Left renal cortex interstitium (tissue), 4 donors: ENCODE data around the gene CAV1. TPM values are rescaled to one million over a fixed set of nuclear protein-coding genes. Genes with fewer than 3 reads are reported as not detected.
"Not testable (repeated sequence)": the region's sequence is repeated elsewhere in the genome, so short reads cannot be mapped to it uniquely, and the experiment has no call there.

ENCODE experiments used
- DNase-seq, 4 donors: peaks; one replicate each; pipeline ENCODE4 v3.0.0-alpha.2; 2013; ENCODE audit warnings: low read depth in 4 of 4, low spot score in 2 of 4, missing footprints in 1 of 4
- polyA plus RNA-seq, 4 donors: library from polyadenylated mRNA; unstranded; fragments of 120-200 nt; gene quantifications; one replicate each; pipeline ENCODE4 v1.2.1, GENCODE V29; 2013; ENCODE audit not compliant: insufficient read length in 4 of 4

CAV1 gene
- polyA plus RNA-seq, 4 donors = 25.2 to 36.1 (median 26.6) TPM

DNA sequence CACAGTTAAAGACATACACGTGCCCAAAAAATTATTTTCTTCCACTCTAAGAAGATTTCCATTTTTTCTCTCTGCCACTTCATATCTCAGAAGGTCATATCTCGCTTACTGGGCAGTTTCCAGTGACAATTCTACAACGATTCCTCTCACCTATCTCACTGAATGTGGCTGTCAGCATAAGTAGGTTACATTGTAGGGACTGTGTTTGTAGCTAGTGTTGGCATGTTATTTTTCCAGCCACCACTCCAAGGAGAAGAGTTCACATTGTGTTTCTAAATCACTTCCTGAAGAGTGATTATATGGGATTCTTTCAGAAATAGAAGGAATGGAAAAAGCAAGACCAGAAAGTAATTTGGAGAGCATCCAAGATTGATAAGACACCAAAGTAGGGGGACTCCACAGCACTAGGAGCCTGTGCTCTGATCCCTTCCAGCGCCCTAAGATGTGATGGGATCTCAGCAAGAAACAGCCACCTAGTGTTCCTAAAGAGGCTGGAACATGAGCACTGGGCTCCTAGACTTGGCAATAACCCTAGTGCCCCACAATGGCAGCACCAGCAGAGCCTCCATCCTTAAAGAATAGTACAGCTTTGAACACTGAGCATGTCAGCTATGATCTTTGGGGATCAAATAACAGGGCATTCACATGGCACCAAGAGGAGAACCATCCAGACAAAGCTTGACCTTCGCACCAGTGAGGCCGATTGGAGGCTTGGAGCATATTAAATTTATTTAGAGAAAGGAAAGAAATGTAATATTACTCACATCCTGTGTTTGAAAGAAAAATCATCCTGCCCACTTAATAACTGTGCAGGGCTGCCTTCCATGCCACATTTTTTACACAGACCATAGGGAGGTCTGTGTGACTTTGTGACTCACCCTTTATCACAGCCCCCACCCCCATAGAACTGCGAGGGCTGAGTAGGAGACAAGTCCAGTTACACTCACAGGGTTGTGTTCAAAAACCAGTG is 51.8 kb downstream of the CAV1 start:
- no peak for DNase-seq

DNA sequence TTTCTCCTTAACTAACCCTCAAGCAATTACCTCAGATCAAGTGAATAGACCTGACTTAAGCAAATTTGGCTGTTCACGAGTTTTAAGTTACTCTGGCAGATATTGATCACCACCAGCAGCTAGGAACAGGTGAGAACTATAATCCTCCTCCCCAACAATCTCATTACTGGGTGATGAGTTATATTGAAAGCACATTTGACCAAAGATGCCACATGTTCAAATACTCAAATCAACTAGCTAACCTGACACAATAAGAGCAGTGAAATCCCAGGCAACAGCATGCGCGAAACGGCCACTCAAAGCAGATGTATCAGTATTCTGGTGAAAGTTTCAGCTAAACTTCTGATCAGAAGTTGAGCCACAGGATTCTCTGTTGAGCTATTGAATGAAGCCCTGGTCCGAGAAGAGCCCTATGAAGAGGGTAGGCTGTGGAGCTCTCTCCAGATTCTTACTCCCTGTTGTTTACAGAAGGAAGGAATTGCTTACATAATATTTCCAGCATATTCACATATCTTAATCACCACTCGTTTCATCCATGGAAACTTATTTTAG is 52.6 kb downstream of the CAV1 start:
- DNase-seq = no peak

DNA sequence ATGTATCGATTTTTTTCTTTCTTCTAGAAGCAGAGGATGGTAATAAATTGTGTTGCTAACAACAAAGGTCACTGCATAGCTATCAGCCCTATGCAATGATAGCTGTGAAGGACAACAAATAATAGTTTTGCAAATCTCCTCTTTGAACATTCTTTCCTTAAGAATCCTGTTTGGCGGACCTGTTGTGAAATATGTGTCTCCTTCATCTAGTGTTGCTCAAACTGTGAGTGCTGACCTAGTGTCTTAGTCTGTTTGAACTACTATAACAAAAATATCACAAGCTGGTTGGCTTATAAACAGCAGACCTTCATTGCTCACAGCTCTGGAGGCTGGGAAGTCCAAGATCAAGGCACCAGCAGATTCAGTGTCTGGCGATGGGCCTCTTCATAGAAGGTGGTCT is 53.7 kb downstream of the CAV1 start:
- DNase-seq = no peak

DNA sequence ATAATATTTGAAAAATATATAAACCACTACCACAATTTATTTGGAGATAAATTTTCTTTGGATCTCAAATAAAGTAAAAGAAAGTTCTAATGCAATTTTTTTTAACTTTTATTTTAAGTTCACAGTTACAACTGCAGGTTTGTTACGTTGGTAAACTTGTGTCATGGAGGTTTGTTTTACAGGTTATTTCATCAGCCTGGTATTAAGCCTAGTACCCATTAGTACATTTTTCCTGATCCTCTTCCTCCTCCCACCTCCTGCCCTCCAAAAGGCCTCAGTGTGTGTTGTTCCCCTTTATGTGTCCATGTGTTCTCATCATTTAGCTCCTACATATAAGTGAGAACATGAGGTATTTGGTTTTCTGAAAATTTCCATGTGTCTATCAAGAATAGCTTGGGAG is 54.5 kb downstream of the CAV1 start:
- no peak for DNase-seq

DNA sequence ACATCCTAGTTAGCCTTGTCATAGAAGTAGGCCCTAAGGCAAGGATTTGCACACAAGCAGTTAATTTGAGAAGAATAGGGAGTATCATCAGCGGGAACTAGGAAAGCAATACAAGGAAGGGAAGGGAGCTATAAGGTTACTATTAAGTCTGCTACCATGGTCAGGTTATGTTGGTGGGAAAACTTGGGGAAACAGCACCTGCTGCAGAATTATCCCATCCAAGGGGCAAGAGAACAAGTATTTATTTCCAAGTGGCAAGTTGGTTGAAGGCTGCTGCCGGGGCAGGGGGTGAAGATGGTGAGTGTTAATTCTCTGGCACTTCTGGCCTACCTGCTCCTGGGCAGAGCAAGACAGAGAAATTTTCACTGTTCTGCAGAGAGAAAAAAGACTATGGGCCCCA is 55.0 kb downstream of the CAV1 start:
- no peak for DNase-seq

DNA sequence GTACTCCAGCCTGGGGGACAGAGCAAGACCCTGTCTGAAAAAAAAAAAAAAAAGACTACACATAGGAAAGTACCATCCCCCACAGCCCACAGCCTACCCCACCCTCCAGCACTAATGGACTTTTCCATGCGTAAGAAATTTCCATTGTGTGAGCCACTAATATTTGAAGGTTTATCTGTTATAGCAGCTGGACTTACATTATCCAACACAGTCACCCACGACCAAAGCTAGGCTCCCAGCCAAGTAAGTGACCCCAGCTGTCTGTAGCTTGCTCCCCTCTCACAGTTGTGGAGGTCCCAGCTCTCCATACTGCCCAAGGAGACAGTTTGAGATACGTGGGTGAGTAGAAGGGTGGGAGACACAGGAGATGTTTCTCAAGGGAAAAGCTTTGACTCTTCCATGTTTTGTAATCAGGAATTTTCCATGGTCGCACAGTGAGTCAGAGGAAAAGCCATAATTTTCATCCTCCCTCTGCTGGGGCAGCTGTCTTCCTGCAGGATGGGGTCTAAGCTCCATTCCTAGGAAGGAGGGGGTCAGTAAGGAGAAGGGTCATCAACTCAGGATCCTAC is 57.4 kb downstream of the CAV1 start:
- DNase-seq = no peak

DNA sequence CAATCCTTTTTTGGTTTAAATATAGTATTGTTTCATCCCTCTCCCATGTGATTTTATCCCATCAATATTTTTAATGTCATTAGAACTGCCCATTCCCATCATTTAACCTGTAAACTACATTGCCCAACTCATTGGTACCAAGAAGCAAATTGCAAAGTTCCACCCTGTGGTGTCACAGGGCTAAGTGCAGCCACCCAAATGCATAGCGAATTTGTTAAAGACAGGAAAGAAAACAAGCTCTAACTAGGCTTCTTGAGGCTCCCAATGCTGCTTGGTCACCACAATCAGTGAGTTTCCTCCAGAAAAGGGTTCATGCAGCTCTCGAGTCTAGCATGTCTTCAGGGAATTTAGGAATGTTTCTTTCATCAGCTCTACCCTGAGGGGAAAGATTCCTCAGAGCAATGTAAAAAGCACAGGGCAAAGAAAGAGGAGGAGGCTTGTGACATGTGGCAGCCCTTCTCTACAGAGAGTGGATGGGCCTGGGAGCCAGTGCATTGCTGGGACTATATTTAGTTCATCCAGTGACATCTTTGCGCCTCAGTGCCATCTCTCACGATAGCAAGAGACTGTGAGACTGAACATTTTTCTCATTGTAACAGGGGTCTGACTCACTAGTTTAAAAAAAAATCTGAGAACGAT is 58.1 kb downstream of the CAV1 start:
- no peak for DNase-seq

DNA sequence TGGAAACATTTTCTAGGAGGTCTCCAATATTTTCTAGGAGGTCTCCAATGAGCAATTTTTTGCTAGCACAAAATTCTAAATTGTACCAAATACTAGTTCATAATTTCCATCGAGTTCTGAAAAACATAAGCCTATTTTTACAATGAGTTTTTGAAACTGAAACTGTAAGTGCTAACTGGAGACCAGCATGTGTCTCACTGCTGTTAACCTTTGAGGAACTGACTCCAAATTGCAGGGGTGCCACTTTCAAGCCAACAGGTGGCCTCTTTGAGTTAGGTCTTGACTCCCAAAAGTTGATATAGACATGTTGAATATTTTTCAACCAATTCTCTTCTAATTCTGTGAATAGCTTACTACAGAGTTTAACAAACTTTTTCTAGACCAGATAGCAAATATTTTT is 58.8 kb downstream of the CAV1 start:
- no peak for DNase-seq

DNA sequence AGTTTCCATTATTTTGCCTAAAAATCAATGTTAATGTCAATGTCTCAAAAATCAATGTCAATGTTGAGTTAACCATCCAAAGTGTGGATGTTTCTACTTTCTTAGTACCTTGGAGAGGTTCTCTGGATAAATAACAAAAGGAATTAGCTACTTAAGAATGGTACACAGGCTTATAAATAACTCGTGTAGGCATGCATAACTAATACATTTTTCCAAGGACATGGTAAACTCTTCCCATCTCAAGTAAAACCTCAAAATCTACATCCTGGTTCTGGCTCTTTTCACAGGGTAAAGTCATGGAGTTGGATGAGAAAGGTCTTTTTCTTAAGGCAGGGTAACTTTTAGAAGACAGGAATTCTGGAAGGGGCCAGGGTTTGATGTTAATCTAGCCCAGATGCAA is 59.9 kb downstream of the CAV1 start:
- DNase-seq = no peak

DNA sequence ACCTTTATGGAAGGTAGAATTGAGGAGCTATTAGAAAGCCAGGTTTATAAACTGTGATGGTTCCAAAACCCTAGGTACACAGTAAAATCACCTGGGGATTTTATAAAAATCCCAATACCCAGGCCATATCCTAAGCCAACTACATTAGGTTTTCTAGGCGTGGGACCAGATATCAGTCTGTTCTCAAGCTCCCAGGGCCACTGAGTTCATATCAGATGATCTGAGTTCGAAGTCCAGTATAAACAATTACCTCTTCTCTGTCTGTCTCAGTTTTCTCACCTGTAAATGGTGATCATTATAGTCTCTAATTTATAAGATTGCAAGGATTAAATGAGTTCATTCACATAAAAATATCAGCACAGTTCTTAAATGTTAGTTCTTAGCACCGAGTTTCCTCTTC is 60.6 kb downstream of the CAV1 start:
- DNase-seq = no peak

DNA sequence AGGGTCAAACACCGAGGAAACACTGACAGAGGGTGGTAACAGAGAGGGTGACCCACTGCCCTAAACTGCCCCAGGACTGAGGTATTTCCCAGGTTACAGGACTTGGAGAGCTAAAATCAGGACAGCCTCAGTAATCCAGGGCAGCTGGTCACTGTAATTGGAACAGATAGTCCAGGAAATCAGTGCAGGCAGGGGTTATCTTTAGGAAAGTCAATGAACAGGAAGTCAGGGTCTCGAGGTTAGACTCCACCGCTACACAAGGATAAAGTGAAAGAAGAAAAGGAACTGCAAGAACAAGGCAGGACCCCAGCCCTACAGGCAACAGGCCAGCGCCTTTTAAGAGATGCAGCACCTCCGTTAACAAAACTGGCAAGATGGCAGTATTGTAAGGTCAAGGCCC is 61.1 kb downstream of the CAV1 start:
- no peak for DNase-seq

DNA sequence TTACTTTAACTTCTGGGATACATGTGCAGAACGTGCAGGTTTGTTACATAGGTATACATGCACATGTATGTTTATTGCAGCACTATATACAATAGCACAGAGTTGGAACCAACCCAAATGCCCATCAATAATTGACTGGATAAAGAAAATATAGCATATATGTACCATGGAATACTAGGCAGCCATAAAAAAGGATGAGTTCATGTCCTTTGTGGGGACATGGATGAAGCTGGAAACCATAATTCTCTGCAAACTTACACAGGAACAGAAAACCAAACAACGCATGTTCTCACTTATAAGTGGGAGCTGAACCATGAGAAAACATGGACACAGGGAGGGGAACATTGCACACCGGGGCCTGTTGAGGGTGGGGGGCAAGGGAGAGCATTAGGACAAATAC is 62.4 kb downstream of the CAV1 start:
- not testable (repeated sequence) for DNase-seq

DNA sequence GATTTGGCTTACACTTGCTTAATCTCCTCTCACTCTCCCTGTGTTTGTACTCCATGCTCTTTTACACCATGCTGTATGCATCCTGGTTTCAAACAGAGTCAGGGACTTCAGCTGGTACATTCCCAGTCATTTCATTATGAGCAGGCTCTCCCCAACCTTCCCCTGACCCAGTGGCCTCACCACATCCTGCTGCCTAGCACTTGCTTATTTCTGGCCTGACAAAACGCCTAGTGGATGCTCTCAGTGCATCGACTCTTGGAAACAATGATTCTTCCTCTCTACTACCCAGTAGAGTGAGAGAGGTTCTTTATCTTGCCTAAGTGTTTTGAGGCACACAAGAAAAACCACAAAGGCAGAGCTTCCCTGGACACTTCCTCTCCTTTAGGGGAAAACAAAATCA is 63.4 kb downstream of the CAV1 start:
- no peak for DNase-seq

DNA sequence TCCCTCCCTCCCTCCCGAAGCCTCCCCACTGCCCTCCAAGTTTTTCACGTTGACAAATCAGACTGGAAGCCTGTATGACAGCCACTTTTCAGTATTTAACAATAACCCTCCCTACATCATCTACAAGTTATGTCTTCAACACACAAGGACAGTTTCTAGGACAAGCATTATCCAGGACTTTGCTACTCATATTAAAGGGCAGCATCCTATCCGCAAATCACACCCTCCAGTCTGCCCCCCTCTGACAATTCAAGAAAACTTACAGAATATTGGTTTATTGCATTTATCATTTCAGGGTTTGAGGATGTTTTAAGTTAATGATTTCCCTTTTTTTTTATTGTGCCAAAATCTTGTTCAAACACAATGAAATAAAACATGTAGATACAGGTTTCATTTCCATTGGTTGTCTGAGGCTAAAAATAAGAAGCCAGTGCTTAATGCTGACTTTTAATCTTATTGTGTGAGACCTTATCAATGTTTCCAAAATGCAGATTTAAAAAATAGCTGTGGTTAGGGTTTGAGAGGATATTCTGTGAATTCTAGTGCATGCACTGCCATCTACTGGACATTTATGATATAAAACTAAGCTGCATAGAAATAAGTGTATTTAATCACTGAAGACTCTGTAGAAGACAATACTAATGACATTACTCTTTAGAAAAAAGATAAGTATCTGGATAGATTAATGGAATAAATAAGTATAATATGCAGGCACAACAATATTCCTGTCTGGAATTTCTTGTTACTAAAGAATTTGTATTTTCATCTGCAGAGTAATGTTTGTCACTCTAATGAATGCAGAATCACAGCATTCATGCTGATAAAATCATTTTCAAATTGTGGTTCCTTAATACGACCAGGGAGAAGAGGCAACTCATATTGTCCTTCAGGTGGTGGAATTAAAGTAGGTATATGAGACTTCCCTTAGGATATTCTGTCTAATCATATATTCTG is 64.1 kb downstream of the CAV1 start:
- DNase-seq = peak in 2 of 4 donors; percentile 28 to 52

DNA sequence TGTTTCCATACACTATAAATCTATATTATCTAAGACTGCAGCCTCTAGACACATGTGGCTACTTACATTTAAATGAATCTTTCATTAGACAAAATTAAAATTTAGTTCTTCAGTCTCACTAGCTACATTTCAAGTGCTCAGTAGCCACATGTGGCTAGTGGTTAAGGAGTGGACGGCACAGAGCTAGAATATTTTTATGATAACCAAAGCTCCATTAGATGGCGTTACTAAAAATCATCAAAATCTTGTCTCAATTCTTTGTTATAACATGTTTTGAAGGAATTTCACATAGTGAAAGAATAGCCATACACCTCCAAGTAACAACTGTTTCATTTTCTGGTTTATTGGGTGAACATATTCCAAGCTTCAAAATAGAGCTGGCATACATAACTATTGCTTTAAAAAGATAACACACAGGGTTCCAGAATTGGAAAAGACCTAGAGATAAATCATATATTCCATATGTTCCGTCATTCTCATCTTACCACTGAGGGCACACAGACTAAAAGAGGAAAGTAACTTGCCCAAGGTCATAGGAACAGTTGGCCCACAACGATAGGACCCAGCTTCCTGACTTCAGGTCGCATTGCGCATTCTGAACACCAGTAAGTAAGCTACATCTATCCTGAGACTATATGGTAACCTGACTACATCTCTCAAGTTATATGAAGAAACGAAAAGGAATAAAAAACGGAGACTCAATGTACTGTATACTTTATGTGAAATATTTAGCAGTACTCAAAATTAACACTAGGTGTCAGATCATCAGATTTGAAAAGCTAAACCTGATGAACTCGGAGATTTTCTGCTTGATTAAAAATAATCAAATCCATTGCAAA is 66.6 kb downstream of the CAV1 start:
- DNase-seq = no peak

DNA sequence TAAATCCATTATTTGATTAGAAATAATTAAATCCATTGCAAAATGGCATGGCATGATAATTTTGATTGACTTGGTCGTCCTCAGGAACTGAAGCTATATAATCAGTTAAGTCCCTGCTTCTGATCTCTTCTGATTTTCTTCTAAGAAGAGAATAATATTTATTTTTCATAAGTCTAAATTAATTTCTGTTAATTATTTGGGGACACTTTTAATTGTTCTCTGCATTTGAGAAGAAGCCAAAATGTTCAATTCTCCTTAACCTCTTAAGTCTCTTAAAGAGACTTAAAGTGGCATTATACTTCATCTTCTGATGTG is 67.2 kb downstream of the CAV1 start:
- DNase-seq = no peak

DNA sequence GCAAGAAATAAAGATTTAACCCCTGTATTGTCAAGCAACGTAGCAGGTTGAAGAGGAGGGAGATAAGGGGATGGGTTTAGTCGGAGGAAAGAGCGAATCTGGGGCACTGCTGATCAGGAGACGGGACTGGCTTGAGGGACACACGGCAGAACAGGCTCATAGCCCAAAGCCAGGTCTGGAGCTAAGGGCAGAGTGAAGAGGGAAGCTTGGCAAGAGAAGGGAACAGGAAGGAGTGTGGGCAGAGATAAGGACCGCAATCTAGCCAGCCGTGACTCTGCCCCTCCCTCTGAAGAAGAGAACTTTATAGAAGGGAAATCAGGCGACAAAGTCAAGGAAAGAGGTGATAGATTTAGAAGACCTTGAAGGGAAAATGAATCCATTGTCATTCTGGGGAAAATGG is 67.6 kb downstream of the CAV1 start:
- no peak for DNase-seq

DNA sequence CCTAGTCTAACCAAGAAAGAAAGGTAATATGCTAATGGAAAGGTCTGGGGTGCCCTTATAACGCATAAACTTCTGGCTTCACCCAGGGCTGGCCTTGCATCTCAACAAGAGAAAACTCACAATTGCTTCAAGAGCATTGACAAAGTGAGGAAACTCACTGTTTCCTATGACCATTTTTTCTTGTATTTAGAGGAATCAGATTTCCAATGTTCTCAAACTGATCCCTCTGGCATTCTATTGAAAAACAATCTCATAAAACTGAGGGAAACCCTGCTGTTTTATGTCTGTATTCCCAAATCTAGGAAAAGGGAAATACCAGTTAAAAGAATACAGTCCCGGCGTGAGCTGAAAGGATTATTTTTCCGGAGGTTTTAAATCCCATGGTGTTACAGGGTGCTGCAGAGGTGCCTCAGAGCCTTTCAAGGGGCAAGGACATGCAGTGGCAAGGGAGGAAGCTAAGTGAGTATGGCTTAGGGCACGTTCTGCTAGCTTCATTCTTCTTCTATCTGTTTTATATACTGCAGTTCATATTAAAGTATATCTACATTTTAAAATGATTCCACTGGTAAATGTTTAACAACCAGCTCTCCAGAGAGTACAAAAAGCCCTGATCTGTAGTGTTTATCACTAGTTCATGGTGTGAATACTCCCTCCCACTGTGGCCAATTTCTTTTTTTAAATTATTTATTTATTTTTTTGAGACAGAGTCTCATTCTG is 68.7 kb downstream of the CAV1 start:
- no peak for DNase-seq

DNA sequence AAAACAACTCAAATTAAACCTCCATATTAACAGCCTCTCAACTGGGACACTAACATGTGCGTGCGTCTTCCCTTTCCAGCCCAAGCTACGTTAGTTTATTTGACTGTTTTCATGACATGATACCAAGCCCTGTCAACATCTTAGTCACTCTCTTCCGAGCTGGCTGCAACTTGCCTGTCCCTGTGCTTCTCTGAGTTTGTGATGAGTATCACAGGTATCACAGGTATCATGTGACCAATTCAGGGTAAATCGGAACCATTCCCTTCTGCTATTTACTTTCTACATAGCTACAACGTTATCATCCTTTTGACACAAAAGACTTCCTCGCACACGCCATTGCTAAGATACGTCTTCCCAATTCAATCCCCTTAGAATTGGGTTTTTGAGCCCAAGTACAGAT is 70.2 kb downstream of the CAV1 start:
- no peak for DNase-seq
